Upper lobe of left lung (tissue), 4 donors: ENCODE data around the gene MYO3B.

Experiments used
- POLR2A ChIP-seq, 4 donors: fragments of 450-650 bp; IDR thresholded peaks; one replicate each; pipeline ENCODE4 v1.5.1; 2016 to 2017; ENCODE audit warnings: antibody characterized with exemption in 4 of 4, mild to moderate bottlenecking in 2 of 4
- TF ChIP-seq, protein P1 (sequence below), 6 experiments: fragments of 450-650 bp in 4 of 6; fragments of 200-600 bp in 2 of 6; sonication (generic) in 2 of 6; IDR thresholded peaks; one replicate each; pipeline ENCODE4 v1.5.1; 2016 to 2019; ENCODE audit warnings: antibody characterized with exemption in 6 of 6

DNA sequence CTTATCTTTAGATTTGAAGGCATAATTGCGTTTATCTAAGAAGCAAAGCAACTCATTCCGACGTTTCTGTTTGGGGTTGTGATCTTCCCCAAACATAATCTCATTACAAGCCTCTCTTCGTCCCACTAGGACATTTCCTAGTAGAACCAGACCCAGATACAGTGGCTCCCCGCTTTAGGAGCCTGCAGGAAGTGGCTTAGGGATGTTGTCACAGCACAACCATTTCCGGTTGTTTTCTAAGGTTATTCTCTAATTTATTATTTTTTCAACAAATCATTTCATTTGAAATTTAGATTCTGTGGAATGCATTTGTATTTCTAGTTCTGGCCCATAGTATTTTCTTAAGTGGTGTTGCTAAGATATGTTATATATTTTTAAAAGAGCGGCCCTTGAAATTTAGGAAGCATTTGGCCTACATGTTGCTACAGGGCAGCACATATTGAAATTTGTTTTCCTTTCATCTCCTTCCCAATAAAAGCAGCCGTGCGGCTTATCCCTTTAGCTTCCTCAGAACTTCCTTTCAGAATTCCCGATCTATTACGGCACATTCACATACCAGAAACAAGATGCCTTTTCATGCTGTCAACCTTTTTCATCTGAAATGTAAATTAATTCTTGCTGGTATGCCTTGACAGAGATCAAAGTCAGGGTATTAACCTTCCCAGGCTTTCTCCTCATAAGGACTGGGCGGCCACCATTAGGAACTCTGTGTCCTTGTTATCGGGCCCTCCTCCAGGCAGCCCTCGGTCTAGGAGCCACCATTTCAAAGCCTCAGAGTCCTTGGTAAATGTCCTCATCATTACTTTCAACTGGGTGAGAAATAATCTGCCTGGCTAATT is 326.2 kb downstream of the MYO3B start:
- TF ChIP-seq POLR2A (IDR thresholded peaks at IDR 0.05), result no peak
- TF ChIP-seq, protein P1, sequence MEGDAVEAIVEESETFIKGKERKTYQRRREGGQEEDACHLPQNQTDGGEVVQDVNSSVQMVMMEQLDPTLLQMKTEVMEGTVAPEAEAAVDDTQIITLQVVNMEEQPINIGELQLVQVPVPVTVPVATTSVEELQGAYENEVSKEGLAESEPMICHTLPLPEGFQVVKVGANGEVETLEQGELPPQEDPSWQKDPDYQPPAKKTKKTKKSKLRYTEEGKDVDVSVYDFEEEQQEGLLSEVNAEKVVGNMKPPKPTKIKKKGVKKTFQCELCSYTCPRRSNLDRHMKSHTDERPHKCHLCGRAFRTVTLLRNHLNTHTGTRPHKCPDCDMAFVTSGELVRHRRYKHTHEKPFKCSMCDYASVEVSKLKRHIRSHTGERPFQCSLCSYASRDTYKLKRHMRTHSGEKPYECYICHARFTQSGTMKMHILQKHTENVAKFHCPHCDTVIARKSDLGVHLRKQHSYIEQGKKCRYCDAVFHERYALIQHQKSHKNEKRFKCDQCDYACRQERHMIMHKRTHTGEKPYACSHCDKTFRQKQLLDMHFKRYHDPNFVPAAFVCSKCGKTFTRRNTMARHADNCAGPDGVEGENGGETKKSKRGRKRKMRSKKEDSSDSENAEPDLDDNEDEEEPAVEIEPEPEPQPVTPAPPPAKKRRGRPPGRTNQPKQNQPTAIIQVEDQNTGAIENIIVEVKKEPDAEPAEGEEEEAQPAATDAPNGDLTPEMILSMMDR (IDR thresholded peaks at IDR 0.05), result no peak
